ENCODE results near the gene CRKL. TPM values are rescaled to one million over a fixed set of nuclear protein-coding genes. Genes with fewer than 3 reads are reported as not detected.
"Not testable (repeated sequence)": the region's sequence is repeated elsewhere in the genome, so short reads cannot be mapped to it uniquely, and the experiment has no call there.

CRKL gene
- total RNA-seq, 1 donor from 2014 or later = 53.6 TPM

DNA sequence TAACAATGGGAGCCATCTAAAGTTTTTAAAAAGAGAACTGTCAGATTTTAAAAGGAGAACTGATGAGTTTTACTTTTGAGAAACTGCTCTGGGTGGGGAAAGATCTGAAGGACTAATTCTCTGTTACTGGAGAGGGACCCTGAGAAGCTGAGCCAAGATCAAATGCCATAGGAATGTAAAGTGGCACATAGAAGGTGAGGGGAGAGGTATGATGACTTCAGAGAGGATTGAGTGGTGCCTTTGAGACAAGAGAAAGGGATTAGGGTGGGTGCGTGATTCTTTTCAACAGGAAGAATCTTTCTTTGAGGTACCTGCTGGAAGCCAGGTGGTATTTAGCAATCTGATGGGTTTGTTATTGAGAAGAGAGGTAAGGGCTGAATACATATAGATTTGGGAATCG is 9.0 kb downstream of the CRKL start:
- TF ChIP-seq, protein P1, sequence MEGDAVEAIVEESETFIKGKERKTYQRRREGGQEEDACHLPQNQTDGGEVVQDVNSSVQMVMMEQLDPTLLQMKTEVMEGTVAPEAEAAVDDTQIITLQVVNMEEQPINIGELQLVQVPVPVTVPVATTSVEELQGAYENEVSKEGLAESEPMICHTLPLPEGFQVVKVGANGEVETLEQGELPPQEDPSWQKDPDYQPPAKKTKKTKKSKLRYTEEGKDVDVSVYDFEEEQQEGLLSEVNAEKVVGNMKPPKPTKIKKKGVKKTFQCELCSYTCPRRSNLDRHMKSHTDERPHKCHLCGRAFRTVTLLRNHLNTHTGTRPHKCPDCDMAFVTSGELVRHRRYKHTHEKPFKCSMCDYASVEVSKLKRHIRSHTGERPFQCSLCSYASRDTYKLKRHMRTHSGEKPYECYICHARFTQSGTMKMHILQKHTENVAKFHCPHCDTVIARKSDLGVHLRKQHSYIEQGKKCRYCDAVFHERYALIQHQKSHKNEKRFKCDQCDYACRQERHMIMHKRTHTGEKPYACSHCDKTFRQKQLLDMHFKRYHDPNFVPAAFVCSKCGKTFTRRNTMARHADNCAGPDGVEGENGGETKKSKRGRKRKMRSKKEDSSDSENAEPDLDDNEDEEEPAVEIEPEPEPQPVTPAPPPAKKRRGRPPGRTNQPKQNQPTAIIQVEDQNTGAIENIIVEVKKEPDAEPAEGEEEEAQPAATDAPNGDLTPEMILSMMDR (conservative IDR thresholded peaks at IDR 0.05; ENCODE audit: low read depth, low read length) = no peak
- no peak for DNase-seq (ENCODE audit: low read depth)
- H3K4me3 ChIP-seq (ENCODE audit: low read depth, low read length) = no peak overlapping the region

DNA sequence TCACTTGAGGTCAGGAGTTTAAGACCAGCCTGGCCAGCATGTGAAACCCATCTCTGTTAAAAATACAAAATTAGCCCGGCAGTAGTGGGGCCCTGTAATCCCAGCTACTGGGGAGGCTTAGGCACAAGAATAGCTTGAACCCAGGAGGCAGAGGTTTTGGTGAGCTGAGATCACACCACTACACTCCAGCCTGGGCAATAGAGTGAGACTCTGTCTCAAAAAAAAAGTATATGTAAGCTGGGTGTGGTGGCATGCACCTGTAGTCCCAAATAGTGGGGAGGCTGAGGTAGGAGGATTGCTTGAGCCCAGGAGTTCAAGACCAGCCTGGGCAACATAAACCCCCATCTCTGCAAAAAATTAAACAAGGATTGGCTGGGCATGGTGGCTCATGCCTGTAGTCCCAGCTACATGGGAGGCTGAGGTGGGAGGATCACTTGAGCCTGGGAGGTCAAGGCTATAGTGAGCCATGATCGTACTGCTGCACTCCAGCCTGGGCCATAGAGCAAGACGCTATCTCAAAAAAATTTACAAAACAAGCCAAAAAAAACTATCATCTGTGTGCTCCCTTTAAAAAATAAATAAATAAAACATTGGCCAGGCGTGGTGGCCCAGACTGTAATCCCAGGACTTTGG is 10.8 kb downstream of the CRKL start:
- TF ChIP-seq, protein P1 (conservative IDR thresholded peaks at IDR 0.05; ENCODE audit: low read depth, low read length) = no peak
- DNase-seq (ENCODE audit: low read depth) = no peak
- no peak overlapping the region for H3K4me3 ChIP-seq (ENCODE audit: low read depth, low read length)

DNA sequence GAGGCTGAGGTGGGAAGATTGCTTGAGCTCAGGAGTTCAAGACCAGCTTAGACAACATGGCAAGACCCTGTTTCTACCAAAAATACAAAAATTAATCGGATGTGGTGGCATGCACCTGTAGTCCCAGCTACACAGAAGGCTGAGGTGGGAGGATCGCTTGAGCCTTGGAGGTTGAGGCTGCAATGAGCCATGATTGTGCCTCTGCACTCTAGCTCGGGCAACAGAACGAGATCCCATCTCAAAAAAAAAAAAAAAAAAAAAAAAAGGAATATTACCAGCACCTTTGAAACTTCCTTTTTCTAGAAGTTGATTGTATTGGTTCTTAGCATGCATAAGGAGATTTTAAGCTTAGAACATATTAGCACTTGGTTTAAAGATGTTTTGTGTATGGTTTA is 11.4 kb downstream of the CRKL start:
- TF ChIP-seq, protein P1 (conservative IDR thresholded peaks at IDR 0.05; ENCODE audit: low read depth, low read length) = no peak
- DNase-seq (ENCODE audit: low read depth) = no peak
- H3K4me3 ChIP-seq (ENCODE audit: low read depth, low read length) = no peak overlapping the region

DNA sequence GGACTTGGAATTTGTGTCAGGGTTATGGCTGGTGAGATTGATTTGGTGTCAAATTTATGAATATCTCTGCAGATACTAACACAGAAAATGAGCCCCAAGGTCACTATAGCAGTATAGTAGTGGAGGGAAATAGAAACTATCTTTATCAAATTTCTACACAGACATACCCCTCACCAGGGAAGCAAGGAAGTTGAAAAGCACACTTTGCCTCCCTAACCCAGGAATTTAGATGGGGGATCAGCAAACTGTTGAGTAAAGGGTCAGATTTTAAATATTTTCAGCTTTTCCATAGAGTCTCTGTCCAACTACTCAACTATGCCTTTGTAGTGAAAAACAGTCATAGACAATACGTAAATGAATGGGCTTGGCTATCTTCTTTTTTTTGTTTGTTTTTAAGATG is 12.8 kb downstream of the CRKL start:
- TF ChIP-seq, protein P1 (conservative IDR thresholded peaks at IDR 0.05; ENCODE audit: low read depth, low read length) = no peak
- no peak for DNase-seq (ENCODE audit: low read depth)
- H3K4me3 ChIP-seq (ENCODE audit: low read depth, low read length) = no peak overlapping the region

DNA sequence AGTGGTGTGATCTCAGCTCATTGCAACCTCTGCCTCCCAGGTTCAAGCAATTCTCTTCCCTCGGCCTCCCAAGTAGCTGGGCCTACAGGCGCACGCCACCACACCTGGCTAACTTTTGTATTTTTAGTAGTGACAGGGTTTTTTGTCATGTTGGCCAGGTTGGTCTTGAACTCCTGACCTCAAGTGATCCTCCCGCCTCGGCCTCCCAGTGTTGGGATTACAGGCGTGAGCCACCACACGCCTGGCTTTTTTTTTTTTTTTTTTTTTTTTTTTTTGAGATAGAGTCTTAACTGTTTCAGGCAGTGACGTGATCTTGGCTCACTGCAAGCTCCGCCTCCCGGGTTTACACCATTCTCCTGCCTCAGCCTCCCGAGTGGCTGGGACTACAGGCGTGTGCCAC is 13.2 kb downstream of the CRKL start:
- DNase-seq (ENCODE audit: low read depth); H3K4me3 ChIP-seq (ENCODE audit: low read depth, low read length): not testable (repeated sequence)

DNA sequence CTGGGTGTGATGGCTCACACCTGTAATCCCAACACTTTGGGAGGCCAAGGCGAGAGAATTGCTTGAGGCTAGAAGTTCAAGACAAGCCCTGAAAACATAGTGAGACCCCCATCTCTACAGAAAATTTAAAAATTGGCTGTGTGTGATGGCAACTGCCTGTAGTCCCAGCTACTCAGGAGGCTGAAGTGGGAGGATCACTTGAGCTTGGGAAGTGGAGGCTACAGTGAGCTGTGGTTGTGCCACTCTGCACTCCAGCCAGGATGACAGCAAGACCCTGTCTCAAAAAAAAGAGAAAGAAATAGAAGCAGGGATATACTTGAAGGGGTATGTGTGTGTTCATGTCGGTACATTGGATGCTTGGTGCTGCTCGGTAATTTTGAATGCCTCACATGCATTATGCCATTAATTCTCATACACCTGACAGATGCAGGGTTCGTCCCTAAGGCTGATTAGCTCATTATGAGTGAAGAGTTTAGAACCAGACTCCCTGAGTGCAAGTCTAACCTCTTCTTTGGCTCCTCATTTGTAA is 14.0 kb downstream of the CRKL start:
- TF ChIP-seq, protein P1 (conservative IDR thresholded peaks at IDR 0.05; ENCODE audit: low read depth, low read length) = no peak
- DNase-seq (ENCODE audit: low read depth) = no peak
- H3K4me3 ChIP-seq (ENCODE audit: low read depth, low read length) = no peak overlapping the region

DNA sequence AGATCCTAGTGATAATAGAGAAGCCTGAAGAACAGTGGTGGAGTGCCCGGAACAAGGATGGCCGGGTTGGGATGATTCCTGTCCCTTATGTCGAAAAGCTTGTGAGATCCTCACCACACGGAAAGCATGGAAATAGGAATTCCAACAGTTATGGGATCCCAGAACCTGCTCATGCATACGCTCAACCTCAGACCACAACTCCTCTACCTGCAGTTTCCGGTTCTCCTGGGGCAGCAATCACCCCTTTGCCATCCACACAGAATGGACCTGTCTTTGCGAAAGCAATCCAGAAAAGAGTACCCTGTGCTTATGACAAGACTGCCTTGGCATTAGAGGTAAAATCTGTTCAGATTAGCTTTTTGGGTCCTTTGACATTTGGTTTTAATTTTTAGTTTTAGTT is 16.7 kb downstream of the CRKL start:
- no peak for DNase-seq (ENCODE audit: low read depth)
- TF ChIP-seq, protein P1 (conservative IDR thresholded peaks at IDR 0.05; ENCODE audit: low read depth, low read length) = no peak
- no peak overlapping the region for H3K4me3 ChIP-seq (ENCODE audit: low read depth, low read length)

DNA sequence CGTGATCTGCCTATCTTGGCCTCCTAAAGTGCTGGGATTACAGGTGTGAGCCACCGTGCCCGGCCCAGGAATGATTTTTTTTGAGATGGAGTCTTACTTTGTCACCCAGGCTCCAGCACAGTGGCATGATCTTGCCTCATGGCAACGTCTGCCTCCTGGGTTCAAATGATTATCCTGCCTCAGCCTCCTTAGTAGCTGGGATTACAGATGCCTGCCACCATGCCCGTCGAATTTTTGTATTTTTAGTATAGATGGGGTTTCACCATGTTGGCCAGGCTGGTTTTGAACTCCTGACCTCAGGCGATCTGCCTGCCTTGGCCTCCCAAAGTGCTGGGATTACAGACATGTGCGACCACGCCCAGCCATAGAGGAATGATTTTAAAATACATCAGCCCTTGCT is 17.8 kb downstream of the CRKL start:
- H3K4me3 ChIP-seq (ENCODE audit: low read depth, low read length); DNase-seq (ENCODE audit: low read depth): not testable (repeated sequence)

DNA sequence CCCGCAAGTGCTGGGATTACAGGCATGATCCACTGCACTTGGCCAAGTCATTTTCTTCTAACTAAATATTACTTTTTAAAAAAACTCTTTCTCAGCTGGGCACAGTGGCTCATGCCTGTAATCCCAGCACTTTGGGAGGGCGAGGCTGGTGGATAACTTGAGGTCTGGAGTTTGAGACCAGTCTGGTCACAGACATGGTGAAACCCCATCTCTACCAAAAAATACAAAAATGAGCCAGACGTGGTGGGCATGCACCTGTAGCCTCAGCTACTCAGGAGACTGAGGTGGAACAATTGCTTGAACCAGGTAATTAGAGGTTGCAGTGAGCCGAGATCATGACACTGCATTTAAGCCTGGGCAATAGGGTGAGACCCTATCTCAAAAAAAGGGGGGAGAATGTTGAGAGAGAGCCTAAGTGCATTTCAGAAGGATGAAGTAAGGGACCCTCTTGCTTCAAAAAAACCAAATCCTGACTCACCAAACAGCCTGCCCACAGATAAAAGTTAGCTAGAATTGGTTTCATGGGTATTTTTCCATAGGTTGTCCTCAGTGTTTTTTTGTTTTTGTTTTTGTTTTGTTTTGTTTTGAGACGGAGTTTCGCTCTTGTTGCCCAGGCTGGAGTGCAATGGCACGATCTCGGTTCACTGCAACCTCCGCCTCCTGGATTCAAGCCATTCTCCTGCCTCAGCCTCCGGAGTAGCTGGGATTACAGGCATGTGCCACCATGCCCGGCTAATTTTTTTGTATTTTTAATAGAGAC is 18.8 kb downstream of the CRKL start:
- not testable (repeated sequence) for DNase-seq (ENCODE audit: low read depth); H3K4me3 ChIP-seq (ENCODE audit: low read depth, low read length)

Data from epithelial cell of proximal tubule (primary cell).